ENCODE data around the gene DRAXIN.

Gene DRAXIN

GRCh38 chr1:11668516-11668915 lies 23.0 kb upstream of the DRAXIN start:
- no peak for DNase-seq (ENCODE audit: low read depth)
- no peak for TF ChIP-seq CTCF (IDR thresholded peaks at IDR 0.05; ENCODE audit: control insufficient read depth, extremely low read depth, insufficient read depth)

GRCh38 chr1:11670747-11671146 lies 20.8 kb upstream of the DRAXIN start:
- no peak for DNase-seq (ENCODE audit: low read depth)
- no peak overlapping the region for H3K4me3 ChIP-seq (ENCODE audit: low read depth, low read length)
- TF ChIP-seq CTCF (IDR thresholded peaks at IDR 0.05; ENCODE audit: control insufficient read depth, extremely low read depth, insufficient read depth) = no peak

More at GRCh38 chr1:11668516-11668915, 23.0 kb upstream of the DRAXIN start:
- no peak overlapping the region for H3K4me3 ChIP-seq (ENCODE audit: low read depth, low read length)

- H3K4me3 ChIP-seq (ENCODE audit: low read depth, low read length) = no peak overlapping the region
- DNase-seq (ENCODE audit: low read depth) = no peak
- TF ChIP-seq CTCF (IDR thresholded peaks at IDR 0.05; ENCODE audit: control insufficient read depth, extremely low read depth, insufficient read depth) = no peak
These were observed 20.3 kb upstream of the DRAXIN start for GRCh38 chr1:11671205-11671543.

- no peak for DNase-seq (ENCODE audit: low read depth)
- H3K4me3 ChIP-seq (ENCODE audit: low read depth, low read length) = no peak overlapping the region
- TF ChIP-seq CTCF (IDR thresholded peaks at IDR 0.05; ENCODE audit: control insufficient read depth, extremely low read depth, insufficient read depth) = no peak
These were observed 19.8 kb upstream of the DRAXIN start for GRCh38 chr1:11671544-11672286.

- no peak for TF ChIP-seq CTCF (IDR thresholded peaks at IDR 0.05; ENCODE audit: control insufficient read depth, extremely low read depth, insufficient read depth)
- no peak for DNase-seq (ENCODE audit: low read depth)
- H3K4me3 ChIP-seq (ENCODE audit: low read depth, low read length) = no peak overlapping the region
These were observed 18.3 kb upstream of the DRAXIN start for GRCh38 chr1:11673089-11673769.

- TF ChIP-seq CTCF (IDR thresholded peaks at IDR 0.05; ENCODE audit: control insufficient read depth, extremely low read depth, insufficient read depth) = no peak
- DNase-seq (ENCODE audit: low read depth) = no peak
- no peak overlapping the region for H3K4me3 ChIP-seq (ENCODE audit: low read depth, low read length)
These were observed 17.0 kb upstream of the DRAXIN start for GRCh38 chr1:11674488-11674887.
